ENCODE measurements around the gene OXGR1. TPM values are rescaled to one million over a fixed set of nuclear protein-coding genes. Genes with fewer than 3 reads are reported as not detected.
"Not testable (repeated sequence)": the region's sequence is repeated elsewhere in the genome, so short reads cannot be mapped to it uniquely, and the experiment has no call there.

OXGR1 gene
- total RNA-seq, 2 donors from 2014 or later: not detected

GRCh38 chr13:96992633-96993032, 1.6 kb downstream of the OXGR1 start:
- no peak for DNase-seq (ENCODE audit: low spot score in 2 of 2)
- Mint-ChIP-seq H3K27ac (no peak overlapping the region), H3K9me3 (peaks cover 4% of the 10 kb centered on the region in 2 donors), H3K36me3 (peaks cover 6 to 28% of the 10 kb centered on the region in 2 donors)
- no peak for ATAC-seq

- ATAC-seq (no peak), DNase-seq (ENCODE audit: low spot score in 2 of 2) (no peak)
- Mint-ChIP-seq H3K36me3 (peaks cover 6 to 28% of the 10 kb centered on the region in 2 donors), H3K27ac (no peak overlapping the region), H3K9me3 (peaks cover 4% of the 10 kb centered on the region in 2 donors)
These were observed 3.2 kb downstream of the OXGR1 start for GRCh38 chr13:96991072-96991471.

- no peak overlapping the region for H3K27ac Mint-ChIP-seq
- no peak for ATAC-seq
These were observed 5.8 kb downstream of the OXGR1 start for GRCh38 chr13:96988441-96988840.

GRCh38 chr13:96984051-96984508, 10.2 kb downstream of the OXGR1 start:
- Mint-ChIP-seq H3K9me3 (peaks cover 7 to 8% of the 10 kb centered on the region in 2 donors), H3K27ac (no peak overlapping the region), H3K36me3 (no peaks in the 10 kb centered on the region)
- ATAC-seq: peak in 1 of 2 donors; percentile 76
- DNase-seq (ENCODE audit: low spot score in 2 of 2): no peak

More at GRCh38 chr13:96988441-96988840, 5.8 kb downstream of the OXGR1 start:
- H3K36me3 Mint-ChIP-seq: peaks cover 0 to 13% of the 10 kb centered on the region in 2 donors
- H3K9me3 Mint-ChIP-seq: peaks cover 4 to 7% of the 10 kb centered on the region in 2 donors
- DNase-seq (ENCODE audit: low spot score in 2 of 2): no peak

GRCh38 chr13:96982672-96983071, 11.6 kb downstream of the OXGR1 start:
- peaks cover 8 to 10% of the 10 kb centered on the region in 2 donors for H3K9me3 Mint-ChIP-seq
- no peak for ATAC-seq

GRCh38 chr13:96979861-96980260, 14.4 kb downstream of the OXGR1 start:
- not testable (repeated sequence) for DNase-seq (ENCODE audit: low spot score in 2 of 2); H3K27ac Mint-ChIP-seq; H3K36me3 Mint-ChIP-seq; ATAC-seq
- H3K9me3 Mint-ChIP-seq: peaks cover 8 to 12% of the 10 kb centered on the region in 2 donors

More at GRCh38 chr13:96982672-96983071, 11.6 kb downstream of the OXGR1 start:
- DNase-seq (ENCODE audit: low spot score in 2 of 2): no peak
- Mint-ChIP-seq H3K36me3 (peaks cover 0 to 6% of the 10 kb centered on the region in 2 donors), H3K27ac (no peak overlapping the region)

GRCh38 chr13:96968027-96968426, 26.2 kb downstream of the OXGR1 start:
- DNase-seq (ENCODE audit: low spot score in 2 of 2): no peak
- no peak overlapping the region for H3K27ac Mint-ChIP-seq
- peaks cover 22 to 36% of the 10 kb centered on the region in 2 donors for H3K36me3 Mint-ChIP-seq
- peaks cover 34 to 40% of the 10 kb centered on the region in 2 donors for H3K9me3 Mint-ChIP-seq
- no peak for ATAC-seq

- Mint-ChIP-seq H3K9me3 (peaks cover 34 to 36% of the 10 kb centered on the region in 2 donors), H3K27ac (no peak overlapping the region), H3K36me3 (peaks cover 22 to 36% of the 10 kb centered on the region in 2 donors)
- ATAC-seq: no peak
- no peak for DNase-seq (ENCODE audit: low spot score in 2 of 2)
These were observed 27.0 kb downstream of the OXGR1 start for GRCh38 chr13:96967248-96967745.

GRCh38 chr13:96966415-96967102, 27.7 kb downstream of the OXGR1 start:
- Mint-ChIP-seq H3K9me3 (peaks cover 28 to 36% of the 10 kb centered on the region in 2 donors), H3K27ac (no peak overlapping the region), H3K36me3 (peaks cover 22 to 36% of the 10 kb centered on the region in 2 donors)

GRCh38 chr13:96963786-96964475, 30.3 kb downstream of the OXGR1 start:
- ATAC-seq (no peak), DNase-seq (ENCODE audit: low spot score in 2 of 2) (no peak)
- peaks cover 17 to 25% of the 10 kb centered on the region in 2 donors for H3K9me3 Mint-ChIP-seq
- H3K27ac Mint-ChIP-seq: no peak overlapping the region
- peaks cover 15 to 26% of the 10 kb centered on the region in 2 donors for H3K36me3 Mint-ChIP-seq

More at GRCh38 chr13:96966415-96967102, 27.7 kb downstream of the OXGR1 start:
- DNase-seq (ENCODE audit: low spot score in 2 of 2) (no peak), ATAC-seq (no peak)

GRCh38 chr13:96960379-96960778, 33.9 kb downstream of the OXGR1 start:
- peaks cover 4% of the 10 kb centered on the region in 2 donors for H3K9me3 Mint-ChIP-seq
- no peaks in the 10 kb centered on the region for H3K36me3 Mint-ChIP-seq
- DNase-seq (ENCODE audit: low spot score in 2 of 2): no peak
- ATAC-seq: no peak
- no peak overlapping the region for H3K27ac Mint-ChIP-seq

GRCh38 chr13:96958286-96958891, 35.9 kb downstream of the OXGR1 start:
- Mint-ChIP-seq H3K9me3 (peaks cover 4% of the 10 kb centered on the region in 2 donors), H3K27ac (no peak overlapping the region), H3K36me3 (no peaks in the 10 kb centered on the region)
- ATAC-seq (no peak), DNase-seq (ENCODE audit: low spot score in 2 of 2) (no peak)

- Mint-ChIP-seq H3K36me3 (no peaks in the 10 kb centered on the region), H3K9me3 (no peaks in the 10 kb centered on the region), H3K27ac (no peak overlapping the region)
- ATAC-seq (no peak), DNase-seq (ENCODE audit: low spot score in 2 of 2) (no peak)
These were observed 41.7 kb downstream of the OXGR1 start for GRCh38 chr13:96952595-96952994.

GRCh38 chr13:96948127-96948526, 46.1 kb downstream of the OXGR1 start:
- Mint-ChIP-seq H3K27ac (no peak overlapping the region), H3K36me3 (no peaks in the 10 kb centered on the region), H3K9me3 (no peaks in the 10 kb centered on the region)
- DNase-seq (ENCODE audit: low spot score in 2 of 2): no peak
- ATAC-seq: no peak

GRCh38 chr13:96947343-96947910, 46.8 kb downstream of the OXGR1 start:
- H3K9me3 Mint-ChIP-seq: no peaks in the 10 kb centered on the region
- no peak overlapping the region for H3K27ac Mint-ChIP-seq
- H3K36me3 Mint-ChIP-seq: no peaks in the 10 kb centered on the region
- ATAC-seq: no peak
- no peak for DNase-seq (ENCODE audit: low spot score in 2 of 2)

GRCh38 chr13:96946709-96947311, 47.5 kb downstream of the OXGR1 start:
- H3K9me3 Mint-ChIP-seq: no peaks in the 10 kb centered on the region
- H3K27ac Mint-ChIP-seq: no peak overlapping the region
- H3K36me3 Mint-ChIP-seq: no peaks in the 10 kb centered on the region
- no peak for DNase-seq (ENCODE audit: low spot score in 2 of 2)
- no peak for ATAC-seq
